Astrocyte of the spinal cord (primary cell): Measurements from ENCODE around the gene FAM83D.
A peak's percentile ranks its signal among the peaks of the same experiment; 100 is the strongest.

ENCODE experiments used
- DNase-seq: peaks from one replicate; pipeline ENCODE4 v3.0.0; 2011; ENCODE audit warnings: low read depth, low spot score
- H3K4me3 ChIP-seq: 2 replicates; pipeline ENCODE4 v1.5.1; 2011; ENCODE audit warnings: low read depth, mild to moderate bottlenecking, low read length, moderate library complexity
- CTCF ChIP-seq: IDR thresholded peaks from 2 replicates; pipeline ENCODE4 v1.5.1; 2012; ENCODE audit warnings: low read depth, mild to moderate bottlenecking, low read length, inconsistent platforms
- in situ Hi-C: cut with HindIII; loops from 2 replicates; pipeline ENCODE4 v1.10.0; 2017; ENCODE audit warnings: low sequenced_read_pairs

Gene FAM83D

GRCh38 chr20:38931984-38932383, 5.8 kb downstream of the FAM83D start:
- in situ Hi-C loops = no loop called here
- no peak overlapping the region for H3K4me3 ChIP-seq
- DNase-seq = no peak
- no peak for TF ChIP-seq CTCF

- TF ChIP-seq CTCF = no peak
- DNase-seq = peak; percentile 15
- in situ Hi-C loops = no loop called here
- H3K4me3 ChIP-seq = no peak overlapping the region
Observed at GRCh38 chr20:38932457-38933120, 6.4 kb downstream of the FAM83D start.

GRCh38 chr20:38934530-38934929, 8.3 kb downstream of the FAM83D start:
- no peak overlapping the region for H3K4me3 ChIP-seq
- in situ Hi-C loops = no loop called here
- no peak for TF ChIP-seq CTCF

GRCh38 chr20:38935285-38935684, 9.1 kb downstream of the FAM83D start:
- TF ChIP-seq CTCF = peak; percentile 10
- peak; percentile 4 for DNase-seq
- no peak overlapping the region for H3K4me3 ChIP-seq
- in situ Hi-C loops = no loop called here

More at GRCh38 chr20:38934530-38934929, 8.3 kb downstream of the FAM83D start:
- DNase-seq = no peak

GRCh38 chr20:38935967-38936407, 9.8 kb downstream of the FAM83D start:
- in situ Hi-C loops = no loop called here
- TF ChIP-seq CTCF = no peak

GRCh38 chr20:38937000-38937399, 10.8 kb downstream of the FAM83D start:
- TF ChIP-seq CTCF = no peak
- in situ Hi-C loops = no loop called here
- DNase-seq = no peak
- H3K4me3 ChIP-seq = no peak overlapping the region

More at GRCh38 chr20:38935967-38936407, 9.8 kb downstream of the FAM83D start:
- DNase-seq = no peak
- no peak overlapping the region for H3K4me3 ChIP-seq
